PC-9 (cell line): ENCODE measurements around the gene ENTPD7. TPM values are rescaled to one million over a fixed set of nuclear protein-coding genes. Genes with fewer than 3 reads are reported as not detected.

ENCODE experiments used
- BruUV-seq: library from RNA; stranded (reverse); fragments of 400-500 nt; replicated peaks from 2 replicates; lab custom pipeline; 2021; lab: Mats Ljungman, UMichigan
- CTCF ChIA-PET: fragments of 300-600 bp; sonication (Branson Sonifier 250); formaldehyde crosslinking; loops from one replicate; lab custom pipeline; 2022; ENCODE audit warnings: antibody characterized with exemption; lab: Charles Lee
- POLR2A ChIA-PET: fragments of 300-600 bp; sonication (Branson Sonifier 250); formaldehyde crosslinking; loops from one replicate; lab custom pipeline; 2022; ENCODE audit warnings: antibody characterized with exemption; ENCODE audit not compliant: unreplicated experiment; lab: Charles Lee
- DNase-seq, 2 experiments: peaks; one replicate each; pipeline versions ENCODE4 v3.0.0 to v3.0.0-alpha.2; 2015 to 2022; ENCODE audit warnings: mixed read lengths in 1 of 2
- H2AFZ ChIP-seq: fragments of 200-600 bp; sonication (generic); 2 replicates; pipeline ENCODE4 v1.8.1; 2017; ENCODE audit warnings: antibody characterized with exemption
- H3F3A ChIP-seq: fragments of 200-600 bp; sonication (generic); 2 replicates; pipeline ENCODE4 v1.8.1; 2017; ENCODE audit warnings: antibody characterized with exemption, mild to moderate bottlenecking, low read depth; ENCODE audit not compliant: insufficient read depth
- H3K27ac ChIP-seq: fragments of 200-600 bp; sonication (generic); 2 replicates; pipeline ENCODE4 v1.6.1; 2016; ENCODE audit warnings: mixed run types
- H3K27me3 ChIP-seq: fragments of 200-600 bp; sonication (generic); 2 replicates; pipeline ENCODE4 v1.6.1; 2016; ENCODE audit warnings: low read depth, mixed run types; ENCODE audit not compliant: insufficient read depth
- H3K36me3 ChIP-seq: fragments of 200-600 bp; sonication (generic); 2 replicates; pipeline ENCODE4 v1.6.1; 2016; ENCODE audit warnings: low read depth, mixed run types
- H3K4me1 ChIP-seq: fragments of 200-600 bp; sonication (generic); replicated peaks from 2 replicates; pipeline ENCODE4 v1.6.1; 2016; ENCODE audit warnings: mixed run types; ENCODE audit not compliant: insufficient read depth
- H3K4me2 ChIP-seq: fragments of 200-600 bp; sonication (generic); 2 replicates; pipeline ENCODE4 v1.6.1; 2017; ENCODE audit warnings: mixed run types
- H3K4me3 ChIP-seq: fragments of 200-600 bp; sonication (generic); 2 replicates; pipeline ENCODE4 v1.6.1; 2016; ENCODE audit warnings: mixed run types
- H3K79me2 ChIP-seq: fragments of 200-600 bp; sonication (generic); 2 replicates; pipeline ENCODE4 v1.6.1; 2017; ENCODE audit warnings: low read depth, mixed run types
- H3K9me2 ChIP-seq: fragments of 200-600 bp; sonication (generic); 2 replicates; pipeline ENCODE4 v1.8.1; 2017; ENCODE audit warnings: mild to moderate bottlenecking; ENCODE audit not compliant: insufficient read depth
- H3K9me3 ChIP-seq: fragments of 200-600 bp; sonication (generic); 2 replicates; pipeline ENCODE4 v1.8.1; 2016; ENCODE audit warnings: low read depth; ENCODE audit not compliant: insufficient read depth
- H4K20me1 ChIP-seq: fragments of 200-600 bp; sonication (generic); 2 replicates; pipeline ENCODE4 v1.8.1; 2017; ENCODE audit not compliant: insufficient read depth
- EZH2 ChIP-seq: fragments of 200-600 bp; sonication (generic); IDR thresholded peaks from 2 replicates; pipeline ENCODE4 v1.8.0; 2017; ENCODE audit warnings: antibody characterized with exemption, low read depth
- intact Hi-C: fragments of 100-400 bp; cut with micrococcal nuclease; formaldehyde crosslinking; loops from one replicate; pipeline ENCODE4 v1.10.0; 2022; ENCODE audit not compliant: unreplicated experiment
- total RNA-seq: library from RNA; stranded (reverse); gene quantifications from 2 replicates; pipeline ENCODE4 v1.2.3, GENCODE V29; 2021
- TF ChIP-seq, protein P1 (sequence below): fragments of 200-600 bp; sonication (generic); conservative IDR thresholded peaks from 2 replicates; pipeline ENCODE4 v1.6.1; 2017; ENCODE audit warnings: mixed run types, antibody characterized with exemption, mild to moderate bottlenecking, moderate library complexity

ENTPD7 gene
- total RNA-seq, 1 experiment from 2014 or later = 5.4 TPM

DNA sequence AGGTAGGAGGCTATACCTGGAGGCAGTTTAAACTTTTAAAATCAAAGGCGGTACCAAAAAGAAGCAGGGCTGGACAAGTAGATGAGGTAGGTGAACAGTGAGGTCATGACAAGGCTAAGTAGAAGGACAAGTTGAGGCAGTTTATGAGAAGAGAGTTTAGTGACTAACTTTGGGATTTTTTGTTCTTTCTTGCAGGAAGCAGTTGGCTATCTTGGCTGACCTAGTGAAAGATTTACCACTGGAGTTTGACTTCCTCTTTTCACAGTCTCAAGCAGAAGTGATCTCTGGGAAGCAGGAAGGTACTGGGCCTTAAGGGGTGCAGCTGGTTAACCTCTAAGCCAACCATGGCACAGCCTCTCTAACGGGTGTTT, 26.3 kb downstream of the ENTPD7 start:
- peaks cover 4% of the 10 kb centered on the region; the same call in 1 of the 2 replicates for H3K36me3 ChIP-seq

DNA sequence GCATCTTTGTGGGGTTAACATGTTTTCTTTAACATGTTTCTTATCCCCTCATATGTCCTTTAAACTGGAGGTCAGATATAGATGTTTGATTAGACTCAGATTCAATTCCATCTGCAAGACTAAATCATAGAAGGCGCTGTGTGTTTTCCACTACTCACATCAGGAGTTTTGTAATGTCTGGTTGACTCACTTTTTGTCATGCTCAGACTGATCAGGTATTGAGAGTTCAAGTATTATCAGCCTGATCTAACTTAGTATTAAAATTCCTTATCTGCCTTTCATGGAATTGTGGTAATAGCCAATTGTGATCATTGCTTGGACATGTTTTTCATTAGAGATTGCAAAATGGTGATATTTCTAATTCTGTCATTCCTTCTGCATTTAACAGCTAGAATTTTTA, 30.2 kb downstream of the ENTPD7 start:
- POLR2A ChIA-PET = no interaction called here
- no peaks in the 10 kb centered on the region for H3K9me3 ChIP-seq
- H3K27ac ChIP-seq = no peak overlapping the region
- intact Hi-C loops = no loop called here
- TF ChIP-seq, protein P1, sequence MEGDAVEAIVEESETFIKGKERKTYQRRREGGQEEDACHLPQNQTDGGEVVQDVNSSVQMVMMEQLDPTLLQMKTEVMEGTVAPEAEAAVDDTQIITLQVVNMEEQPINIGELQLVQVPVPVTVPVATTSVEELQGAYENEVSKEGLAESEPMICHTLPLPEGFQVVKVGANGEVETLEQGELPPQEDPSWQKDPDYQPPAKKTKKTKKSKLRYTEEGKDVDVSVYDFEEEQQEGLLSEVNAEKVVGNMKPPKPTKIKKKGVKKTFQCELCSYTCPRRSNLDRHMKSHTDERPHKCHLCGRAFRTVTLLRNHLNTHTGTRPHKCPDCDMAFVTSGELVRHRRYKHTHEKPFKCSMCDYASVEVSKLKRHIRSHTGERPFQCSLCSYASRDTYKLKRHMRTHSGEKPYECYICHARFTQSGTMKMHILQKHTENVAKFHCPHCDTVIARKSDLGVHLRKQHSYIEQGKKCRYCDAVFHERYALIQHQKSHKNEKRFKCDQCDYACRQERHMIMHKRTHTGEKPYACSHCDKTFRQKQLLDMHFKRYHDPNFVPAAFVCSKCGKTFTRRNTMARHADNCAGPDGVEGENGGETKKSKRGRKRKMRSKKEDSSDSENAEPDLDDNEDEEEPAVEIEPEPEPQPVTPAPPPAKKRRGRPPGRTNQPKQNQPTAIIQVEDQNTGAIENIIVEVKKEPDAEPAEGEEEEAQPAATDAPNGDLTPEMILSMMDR = no peak
- TF ChIP-seq EZH2 = no peak
- no peaks in the 10 kb centered on the region for H3F3A ChIP-seq
- H3K4me3 ChIP-seq = no peak overlapping the region
- DNase-seq = peak in 1 of 2 experiments; percentile 70
- H3K36me3 ChIP-seq = peaks cover 12% of the 10 kb centered on the region; the same call in 1 of the 2 replicates
- BruUV-seq = no TSS peak
- H4K20me1 ChIP-seq = no peaks in the 10 kb centered on the region
- H3K4me1 ChIP-seq = peaks cover 14% of the 10 kb centered on the region; the same call in 1 of the 2 replicates
- no peak overlapping the region for H2AFZ ChIP-seq
- H3K9me2 ChIP-seq = no peaks in the 10 kb centered on the region
- H3K27me3 ChIP-seq = no peaks in the 10 kb centered on the region
- CTCF ChIA-PET = no interaction called here
- no peak overlapping the region for H3K4me2 ChIP-seq
- H3K79me2 ChIP-seq = no peaks in the 10 kb centered on the region

More for the DNA sequence above, 26.3 kb downstream of the ENTPD7 start:
- Histone ChIP-seq H3K79me2 (no peaks in the 10 kb centered on the region), H3K27ac (no peak overlapping the region), H3K27me3 (no peaks in the 10 kb centered on the region), H3K4me1 (peaks cover 39% of the 10 kb centered on the region), H2AFZ (no peak overlapping the region), H4K20me1 (no peaks in the 10 kb centered on the region), H3F3A (peaks cover 18% of the 10 kb centered on the region), H3K4me3 (no peak overlapping the region), H3K4me2 (no peak overlapping the region), H3K9me3 (no peaks in the 10 kb centered on the region), H3K9me2 (no peaks in the 10 kb centered on the region)
- no TSS peak for BruUV-seq
- CTCF ChIA-PET = no interaction called here
- POLR2A ChIA-PET = no interaction called here
- no peak for DNase-seq
- TF ChIP-seq, protein P1 = no peak
- TF ChIP-seq EZH2 = no peak
- intact Hi-C loops = no loop called here

DNA sequence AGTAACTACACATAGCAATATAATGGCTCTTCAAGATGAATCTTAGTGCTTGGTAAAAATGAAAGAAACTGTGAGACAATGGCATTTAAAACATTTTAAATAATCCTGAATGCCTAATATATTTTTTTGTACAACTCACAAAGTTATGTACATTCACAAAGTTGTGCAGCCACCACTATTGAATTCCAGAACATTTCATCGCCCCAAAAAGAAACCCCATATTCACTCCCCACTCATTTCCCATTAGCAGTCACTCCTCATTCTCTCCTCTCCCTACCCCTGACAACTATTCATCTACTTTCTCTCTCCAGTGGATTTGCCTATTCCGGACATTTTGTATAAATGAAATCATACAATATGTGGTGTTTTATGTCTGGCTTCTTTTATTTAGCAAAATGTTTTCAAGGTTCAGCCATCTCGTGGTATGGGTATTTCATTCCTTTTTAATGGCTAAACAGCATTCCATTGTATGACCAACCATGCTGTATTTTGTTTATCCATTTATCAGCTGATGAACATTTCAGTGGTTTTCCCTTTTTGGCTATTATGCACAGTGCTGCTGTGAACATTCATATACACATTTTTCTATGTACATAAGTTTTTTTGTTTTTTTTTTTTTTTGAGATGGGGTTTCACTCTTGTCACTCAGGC, 34.7 kb downstream of the ENTPD7 start:
- ChIA-PET CTCF (interaction anchor here (0.5 kb wide), 1 partner anchor 135 kb away, joined by 7 read pairs; no protein-coding TSS in a partner anchor), POLR2A (no interaction called here)
- Histone ChIP-seq H4K20me1 (no peaks in the 10 kb centered on the region), H3F3A (no peaks in the 10 kb centered on the region), H3K36me3 (peaks cover 8% of the 10 kb centered on the region), H3K4me3 (no peak overlapping the region), H3K9me2 (no peaks in the 10 kb centered on the region), H3K4me1 (no peaks in the 10 kb centered on the region), H3K4me2 (no peak overlapping the region), H2AFZ (no peak overlapping the region), H3K79me2 (no peaks in the 10 kb centered on the region), H3K9me3 (no peaks in the 10 kb centered on the region), H3K27ac (no peak overlapping the region), H3K27me3 (no peaks in the 10 kb centered on the region)
- BruUV-seq = no TSS peak
- intact Hi-C loops = no loop called here
- peak in 1 of 2 experiments; percentile 35 for DNase-seq
- TF ChIP-seq, protein P1 = no peak
- no peak for TF ChIP-seq EZH2
